ENCODE results near the gene ONECUT1.
A peak's percentile ranks its signal among the peaks of the same experiment; 100 is the strongest.

The ONECUT1 gene

GRCh38 chr15:52730594-52730993 is 59.5 kb downstream of the ONECUT1 start:
- DNase-seq, result no peak

- DNase-seq, result no peak
Observed at GRCh38 chr15:52730173-52730572, 60.0 kb downstream of the ONECUT1 start.

DNA sequence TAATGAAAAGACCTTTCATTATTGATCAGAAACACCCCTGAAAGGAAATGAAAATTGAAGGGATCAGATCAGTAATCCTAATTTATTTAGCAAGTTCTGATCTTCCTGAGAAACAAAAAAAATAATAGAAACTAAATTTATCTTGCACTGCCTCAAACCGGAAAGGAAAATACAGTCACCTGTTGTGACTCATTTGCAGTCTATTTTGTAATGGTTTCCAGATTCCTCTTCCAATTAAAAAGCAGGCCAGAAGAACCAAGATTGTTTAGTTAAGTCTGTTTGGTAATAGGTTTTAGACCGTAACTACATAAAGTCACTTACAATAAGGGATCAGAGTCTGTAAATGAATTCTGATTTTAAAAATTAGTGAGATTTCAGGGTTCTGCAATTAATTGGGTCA is 61.2 kb downstream of the ONECUT1 start:
- no peak for DNase-seq

- DNase-seq, result peak; percentile 36
Observed at GRCh38 chr15:52727815-52728214, 62.3 kb downstream of the ONECUT1 start.

DNA sequence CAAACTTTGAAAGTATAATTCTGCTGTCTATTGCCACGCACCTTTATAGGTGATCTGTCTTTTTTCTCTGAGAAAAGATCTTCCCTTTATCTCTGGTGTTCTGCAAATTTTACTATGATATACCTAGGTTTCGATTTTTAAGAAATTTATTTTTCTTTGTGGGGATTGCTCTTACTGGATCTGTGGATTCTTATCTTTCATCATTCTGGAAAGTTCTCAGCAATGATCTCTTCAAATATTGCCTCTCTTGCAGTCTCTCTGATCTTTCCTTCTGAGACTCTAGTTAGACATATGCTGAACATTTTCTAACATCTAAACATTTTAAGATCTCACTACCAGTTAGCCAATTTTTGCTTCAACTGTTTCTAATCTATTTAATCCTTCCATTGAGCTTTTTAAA is 63.9 kb downstream of the ONECUT1 start:
- no peak for DNase-seq

DNA sequence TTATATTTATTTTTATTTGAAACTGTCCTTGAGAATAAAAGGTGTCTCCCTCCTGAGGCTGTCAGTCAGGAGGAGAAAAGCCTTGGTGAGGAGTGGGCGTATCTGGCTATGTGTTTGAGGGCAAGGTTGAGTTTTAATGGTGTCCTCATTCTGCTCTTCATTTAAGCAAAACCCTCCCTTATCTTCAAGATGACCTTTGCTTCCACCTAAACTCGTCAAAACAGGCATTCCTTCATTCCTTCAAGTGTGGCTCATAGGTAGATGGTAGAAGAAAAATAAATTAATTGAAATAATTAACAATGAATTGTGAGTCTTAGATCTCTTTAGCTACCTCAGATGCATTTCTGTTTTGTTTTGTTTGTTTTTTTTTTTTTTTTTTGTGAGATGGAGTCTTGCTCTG is 71.6 kb downstream of the ONECUT1 start:
- no peak for DNase-seq

GRCh38 chr15:52717924-52718323 is 72.2 kb downstream of the ONECUT1 start:
- no peak for DNase-seq

DNA sequence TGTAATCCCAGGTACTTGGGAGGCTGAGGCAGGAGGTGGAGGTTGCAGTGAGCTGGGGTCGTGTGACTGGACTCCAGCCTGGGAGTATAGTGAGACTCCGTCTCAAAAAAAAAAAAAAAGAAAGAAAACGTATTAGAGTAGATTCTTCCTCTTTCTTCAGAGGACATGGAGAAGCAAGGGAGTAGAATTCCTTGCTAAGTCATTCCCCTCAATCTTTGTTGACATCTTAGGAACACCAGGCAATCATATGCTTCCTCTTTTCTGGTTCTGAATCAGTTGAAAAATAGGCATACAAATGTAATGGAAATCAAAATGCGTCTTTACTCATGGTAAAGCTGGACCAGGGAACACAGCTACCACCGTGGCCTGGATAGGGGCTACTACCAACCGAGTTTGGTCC is 72.7 kb downstream of the ONECUT1 start:
- DNase-seq, result no peak

DNA sequence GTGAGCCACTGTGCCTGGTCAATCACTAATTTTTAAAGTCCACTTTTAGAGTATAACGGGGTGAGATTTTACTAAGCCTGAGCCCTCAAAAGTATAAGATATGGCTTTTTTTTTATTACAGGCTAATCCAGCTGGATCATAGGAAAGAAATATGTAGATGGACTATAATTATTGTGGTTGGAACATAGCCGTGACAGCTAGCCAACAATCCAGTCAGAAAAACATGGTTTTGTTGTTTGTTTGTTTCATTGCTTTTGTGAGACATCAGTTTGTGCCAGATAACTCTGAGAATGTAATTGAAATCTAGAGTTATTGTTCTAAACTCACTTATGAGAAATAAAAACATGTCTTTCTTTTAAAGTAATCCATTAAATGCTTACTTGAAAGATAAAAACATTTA is 73.6 kb downstream of the ONECUT1 start:
- no peak for DNase-seq

DNA sequence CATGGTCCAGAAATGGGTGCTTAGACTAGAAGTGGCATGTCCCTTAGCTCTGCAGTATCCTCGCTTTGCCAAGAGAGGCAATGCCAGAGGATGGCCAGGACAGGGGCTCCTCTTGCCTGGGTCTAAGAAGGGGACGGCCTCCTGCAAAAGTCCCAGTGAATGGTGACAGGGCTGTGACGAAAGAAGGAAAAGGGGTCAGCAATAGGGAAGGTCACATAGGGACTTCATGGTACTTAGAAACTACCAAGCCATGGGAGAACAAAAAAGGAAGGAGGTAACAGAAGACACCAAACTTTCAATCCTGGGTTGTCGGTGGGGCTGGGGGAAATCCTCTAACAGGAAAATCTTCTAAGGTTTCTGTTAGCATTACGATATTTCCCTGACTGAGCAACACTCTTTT is 74.7 kb downstream of the ONECUT1 start:
- DNase-seq, result no peak

- DNase-seq, result no peak
Observed at GRCh38 chr15:52714968-52715367, 75.2 kb downstream of the ONECUT1 start.

- DNase-seq, result no peak
Observed at GRCh38 chr15:52710708-52711389, 79.3 kb downstream of the ONECUT1 start.

- no peak for DNase-seq
Observed at GRCh38 chr15:52710050-52710707, 80.0 kb downstream of the ONECUT1 start.

GRCh38 chr15:52709187-52709981 is 80.8 kb downstream of the ONECUT1 start:
- peak; percentile 63 for DNase-seq
